Measurements from ENCODE around the gene HS3ST5. TPM values are rescaled to one million over a fixed set of nuclear protein-coding genes. Genes with fewer than 3 reads are reported as not detected.
"Not testable (repeated sequence)": the region's sequence is repeated elsewhere in the genome, so short reads cannot be mapped to it uniquely, and the experiment has no call there.

HS3ST5 gene
- total RNA-seq, 1 donor from 2014 or later = not detected

DNA sequence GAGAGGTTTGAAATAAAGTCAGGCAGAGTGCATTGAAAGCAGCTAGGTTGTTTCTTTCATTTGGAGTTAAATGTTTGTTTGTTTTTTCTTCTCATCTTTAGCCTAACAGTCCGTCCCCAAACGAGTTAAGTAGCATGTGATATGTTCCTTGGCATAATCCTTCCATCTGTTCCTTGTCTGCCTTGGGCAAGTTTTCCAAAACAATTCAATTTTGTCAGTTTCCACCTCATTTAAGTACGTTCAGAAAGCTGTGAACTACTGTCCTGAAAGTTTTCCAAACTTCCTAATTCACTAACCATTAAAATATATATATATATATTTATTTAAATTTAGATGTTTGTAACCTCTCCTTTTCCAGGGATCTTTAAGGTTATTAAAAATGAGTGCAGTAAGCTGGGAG is 310.1 kb downstream of the HS3ST5 start:
- Histone ChIP-seq H3K36me3 (ENCODE audit: control insufficient read depth, insufficient read depth, low read length) (no peaks in the 10 kb centered on the region), H3K4me3 (ENCODE audit: low read depth, low read length) (no peak overlapping the region), H3K27me3 (ENCODE audit: control insufficient read depth, insufficient read depth, low read length) (no peaks in the 10 kb centered on the region)
- DNase-seq (ENCODE audit: low read depth) (no peak), FAIRE-seq (no peak)
- TF ChIP-seq, protein P1, sequence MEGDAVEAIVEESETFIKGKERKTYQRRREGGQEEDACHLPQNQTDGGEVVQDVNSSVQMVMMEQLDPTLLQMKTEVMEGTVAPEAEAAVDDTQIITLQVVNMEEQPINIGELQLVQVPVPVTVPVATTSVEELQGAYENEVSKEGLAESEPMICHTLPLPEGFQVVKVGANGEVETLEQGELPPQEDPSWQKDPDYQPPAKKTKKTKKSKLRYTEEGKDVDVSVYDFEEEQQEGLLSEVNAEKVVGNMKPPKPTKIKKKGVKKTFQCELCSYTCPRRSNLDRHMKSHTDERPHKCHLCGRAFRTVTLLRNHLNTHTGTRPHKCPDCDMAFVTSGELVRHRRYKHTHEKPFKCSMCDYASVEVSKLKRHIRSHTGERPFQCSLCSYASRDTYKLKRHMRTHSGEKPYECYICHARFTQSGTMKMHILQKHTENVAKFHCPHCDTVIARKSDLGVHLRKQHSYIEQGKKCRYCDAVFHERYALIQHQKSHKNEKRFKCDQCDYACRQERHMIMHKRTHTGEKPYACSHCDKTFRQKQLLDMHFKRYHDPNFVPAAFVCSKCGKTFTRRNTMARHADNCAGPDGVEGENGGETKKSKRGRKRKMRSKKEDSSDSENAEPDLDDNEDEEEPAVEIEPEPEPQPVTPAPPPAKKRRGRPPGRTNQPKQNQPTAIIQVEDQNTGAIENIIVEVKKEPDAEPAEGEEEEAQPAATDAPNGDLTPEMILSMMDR (IDR thresholded peaks at IDR 0.05; ENCODE audit: insufficient read depth, low read length, severe bottlenecking) = no peak

DNA sequence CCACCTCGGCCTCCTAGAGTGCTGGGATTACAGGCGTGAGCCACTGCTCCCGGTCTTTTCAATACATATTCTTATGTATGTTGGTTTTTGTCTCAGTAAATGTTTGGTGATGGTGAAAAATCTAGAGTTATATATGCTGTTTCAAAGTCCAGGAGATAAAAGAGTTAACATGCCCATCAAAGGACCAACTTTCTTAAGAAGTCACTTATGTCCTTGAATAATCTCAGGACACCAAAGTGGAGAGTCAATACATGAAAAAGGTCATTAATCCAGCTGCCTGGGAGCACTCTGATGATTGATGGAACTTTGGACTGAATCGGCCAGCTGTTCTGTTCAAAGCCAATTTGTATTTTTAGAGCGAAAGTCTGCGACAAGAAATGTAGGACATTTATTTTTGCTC is 312.1 kb downstream of the HS3ST5 start:
- no peaks in the 10 kb centered on the region for H3K27me3 ChIP-seq (ENCODE audit: control insufficient read depth, insufficient read depth, low read length)
- H3K4me3 ChIP-seq (ENCODE audit: low read depth, low read length) = no peak overlapping the region
- no peak for DNase-seq (ENCODE audit: low read depth)
- H3K36me3 ChIP-seq (ENCODE audit: control insufficient read depth, insufficient read depth, low read length) = no peaks in the 10 kb centered on the region
- TF ChIP-seq, protein P1 (IDR thresholded peaks at IDR 0.05; ENCODE audit: insufficient read depth, low read length, severe bottlenecking) = no peak
- no peak for FAIRE-seq

DNA sequence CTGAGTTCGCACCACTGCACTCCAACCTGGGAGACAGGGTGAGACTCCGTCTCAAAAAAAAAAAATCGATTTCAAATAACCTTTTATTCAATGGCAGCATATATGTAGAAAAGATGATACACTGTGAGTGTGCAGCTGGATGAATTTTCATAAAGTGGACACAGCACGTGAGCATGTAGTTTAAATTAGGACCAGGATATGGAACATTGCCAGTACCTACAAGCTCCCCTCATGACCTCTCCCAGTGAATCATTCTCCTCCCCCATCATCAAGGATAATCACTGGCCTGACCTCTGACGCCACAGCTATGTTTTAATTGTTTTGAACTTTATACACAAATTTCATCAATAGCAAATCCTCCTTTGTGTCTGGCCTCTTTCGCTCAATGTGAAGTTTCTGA is 318.1 kb downstream of the HS3ST5 start:
- FAIRE-seq (no peak), DNase-seq (ENCODE audit: low read depth) (no peak)
- no peaks in the 10 kb centered on the region for H3K27me3 ChIP-seq (ENCODE audit: control insufficient read depth, insufficient read depth, low read length)
- H3K4me3 ChIP-seq (ENCODE audit: low read depth, low read length) = no peak overlapping the region
- TF ChIP-seq, protein P1 (IDR thresholded peaks at IDR 0.05; ENCODE audit: insufficient read depth, low read length, severe bottlenecking) = no peak
- no peaks in the 10 kb centered on the region for H3K36me3 ChIP-seq (ENCODE audit: control insufficient read depth, insufficient read depth, low read length)

DNA sequence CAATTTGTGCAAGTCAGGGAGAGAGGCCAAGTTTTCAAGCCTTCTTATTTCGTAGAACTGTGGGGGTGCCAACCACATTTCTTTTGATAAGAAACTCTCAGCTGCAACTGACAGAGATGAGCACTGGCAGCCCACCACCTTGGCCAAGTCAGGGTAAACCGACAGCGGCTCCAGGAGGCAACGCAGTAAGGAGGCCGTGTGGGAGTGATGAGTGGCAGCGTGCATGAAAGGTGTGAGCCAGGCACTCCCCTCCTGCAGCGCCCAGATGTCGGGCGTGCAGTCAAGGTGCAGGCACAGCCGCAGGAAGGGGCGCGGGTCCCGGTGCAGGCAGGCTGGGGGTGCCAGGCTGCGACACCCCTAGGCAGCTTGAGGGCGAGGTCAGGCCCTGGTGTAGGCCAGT is 322.6 kb downstream of the HS3ST5 start:
- DNase-seq (ENCODE audit: low read depth) (no peak), FAIRE-seq (no peak)
- no peaks in the 10 kb centered on the region for H3K27me3 ChIP-seq (ENCODE audit: control insufficient read depth, insufficient read depth, low read length)
- no peaks in the 10 kb centered on the region for H3K36me3 ChIP-seq (ENCODE audit: control insufficient read depth, insufficient read depth, low read length)
- H3K4me3 ChIP-seq (ENCODE audit: low read depth, low read length) = no peak overlapping the region
- TF ChIP-seq, protein P1 (IDR thresholded peaks at IDR 0.05; ENCODE audit: insufficient read depth, low read length, severe bottlenecking) = no peak

DNA sequence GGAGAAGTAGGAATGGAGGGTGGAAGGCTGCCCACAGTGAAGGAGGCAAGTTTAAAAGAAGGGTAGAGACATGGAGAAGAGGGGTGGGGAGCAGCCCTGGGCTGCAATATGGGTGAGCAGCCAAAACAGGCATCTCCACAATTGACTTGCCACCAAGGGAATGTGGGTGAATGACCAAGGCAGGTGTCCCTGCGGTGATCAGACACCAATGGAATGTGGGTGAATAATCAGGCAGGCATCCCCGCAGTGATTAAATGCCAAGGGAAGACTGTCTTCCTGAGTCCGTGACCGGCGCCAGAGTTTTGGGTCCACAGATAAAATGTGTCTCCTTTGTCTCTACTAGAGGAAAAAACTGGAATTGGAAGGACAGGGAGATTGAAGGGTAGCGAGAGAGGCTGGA is 325.7 kb downstream of the HS3ST5 start:
- not testable (repeated sequence) for FAIRE-seq; H3K4me3 ChIP-seq (ENCODE audit: low read depth, low read length); H3K36me3 ChIP-seq (ENCODE audit: control insufficient read depth, insufficient read depth, low read length); H3K27me3 ChIP-seq (ENCODE audit: control insufficient read depth, insufficient read depth, low read length)
- peak; percentile 11 for DNase-seq (ENCODE audit: low read depth)

DNA sequence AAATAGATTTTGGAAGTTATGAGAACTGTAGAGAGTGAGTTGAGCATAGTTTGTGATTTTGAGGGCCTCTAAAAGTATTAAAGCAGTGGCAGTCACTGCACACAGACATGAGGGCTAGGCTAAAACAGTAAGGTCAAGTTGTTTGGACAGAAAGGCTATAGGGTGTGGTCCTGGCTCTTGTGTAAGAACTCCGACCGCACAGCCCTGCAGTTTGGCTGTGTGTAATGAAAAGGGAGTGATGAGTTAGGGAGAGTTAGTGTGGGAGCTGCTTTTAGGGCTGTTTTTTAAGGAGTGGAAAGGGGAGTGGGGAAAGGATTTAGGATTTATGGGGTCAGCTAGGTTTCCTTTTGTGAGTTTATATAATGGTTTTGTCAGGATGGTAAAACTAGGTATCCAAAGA is 328.7 kb downstream of the HS3ST5 start:
- not testable (repeated sequence) for FAIRE-seq; H3K4me3 ChIP-seq (ENCODE audit: low read depth, low read length); H3K27me3 ChIP-seq (ENCODE audit: control insufficient read depth, insufficient read depth, low read length); DNase-seq (ENCODE audit: low read depth); H3K36me3 ChIP-seq (ENCODE audit: control insufficient read depth, insufficient read depth, low read length)

DNA sequence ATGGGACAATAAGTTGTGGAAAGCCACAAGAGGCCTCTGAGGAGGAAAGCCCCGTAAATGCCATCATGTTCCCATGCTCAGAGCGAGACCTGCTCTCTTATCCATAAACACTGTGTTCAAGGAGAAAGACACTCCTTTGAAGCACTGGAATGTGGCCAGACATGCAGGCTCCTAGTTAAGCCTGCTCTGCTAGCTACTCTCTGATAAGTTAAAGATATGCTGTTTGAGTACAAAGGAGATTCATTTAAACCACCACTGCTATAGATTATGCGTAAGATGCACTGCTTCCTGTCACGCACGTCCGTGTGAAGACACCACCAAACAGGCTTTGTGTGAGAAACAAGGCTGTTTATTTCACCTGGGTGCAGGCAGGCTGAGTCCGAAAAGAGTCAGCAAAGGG is 331.3 kb downstream of the HS3ST5 start:
- not testable (repeated sequence) for H3K36me3 ChIP-seq (ENCODE audit: control insufficient read depth, insufficient read depth, low read length); H3K4me3 ChIP-seq (ENCODE audit: low read depth, low read length); H3K27me3 ChIP-seq (ENCODE audit: control insufficient read depth, insufficient read depth, low read length); FAIRE-seq; DNase-seq (ENCODE audit: low read depth)
